ENCODE results near the gene TMEM72.

Gene TMEM72

DNA sequence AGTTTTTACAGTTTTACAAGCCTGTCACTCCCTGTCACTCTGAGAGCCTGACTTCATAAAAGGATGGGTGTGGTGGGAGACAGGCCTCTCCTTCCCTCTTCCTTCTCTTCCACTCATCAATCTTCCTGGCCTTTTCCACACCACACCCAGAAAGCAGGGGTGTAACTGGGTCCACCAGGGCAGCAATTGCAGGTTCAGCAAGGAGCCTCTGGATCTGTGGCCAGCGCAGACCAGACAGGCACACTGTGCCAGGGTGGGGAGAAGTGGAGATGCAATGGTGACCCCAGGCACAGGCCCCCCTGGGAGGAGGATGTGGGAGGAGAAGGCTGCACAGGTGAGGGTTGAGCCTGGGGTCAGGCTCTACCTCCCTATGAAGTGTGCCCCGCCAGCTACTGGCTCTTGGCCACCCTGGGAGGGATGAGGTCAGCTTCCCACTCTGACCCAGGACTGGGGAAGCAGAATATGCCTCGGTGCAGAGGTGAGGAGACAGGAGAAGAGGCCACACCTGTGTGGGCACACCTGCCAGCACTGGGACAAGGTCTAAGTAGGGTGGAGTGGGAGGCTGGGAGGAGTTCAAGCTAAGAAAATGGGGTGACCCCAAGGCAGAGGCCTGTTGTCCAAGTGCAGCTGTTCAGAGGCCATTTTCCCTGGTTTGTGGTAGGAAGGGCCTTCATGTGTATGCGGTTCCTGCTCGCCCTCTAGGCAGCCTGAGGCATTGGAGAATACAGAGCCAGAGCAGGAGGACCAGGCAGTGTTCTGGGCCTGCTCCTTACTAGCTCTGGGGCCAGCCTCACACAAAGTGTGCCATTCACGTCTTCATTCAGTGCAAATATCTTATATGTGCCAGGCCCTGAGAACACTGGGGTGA lies 20.2 kb upstream of the TMEM72 start:
- no peak for DNase-seq

DNA sequence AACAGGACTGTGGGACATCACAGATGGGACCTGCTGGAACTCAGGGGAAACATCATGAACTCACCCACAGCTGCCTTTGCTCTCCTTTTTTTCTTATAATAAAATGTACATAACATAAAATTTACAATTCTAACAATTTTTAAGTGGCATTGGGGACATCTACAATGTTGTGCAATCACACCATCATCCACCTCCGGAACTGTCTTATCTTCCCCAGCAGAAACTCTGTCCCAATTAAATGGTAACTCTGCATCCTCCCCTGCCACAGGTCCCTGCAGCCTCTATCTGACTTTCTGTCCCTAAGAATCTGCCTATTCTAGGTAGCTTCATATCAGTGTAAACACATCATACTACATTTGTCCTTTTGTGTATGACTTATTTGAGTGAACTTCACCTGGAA lies 19.4 kb upstream of the TMEM72 start:
- DNase-seq: no peak

DNA sequence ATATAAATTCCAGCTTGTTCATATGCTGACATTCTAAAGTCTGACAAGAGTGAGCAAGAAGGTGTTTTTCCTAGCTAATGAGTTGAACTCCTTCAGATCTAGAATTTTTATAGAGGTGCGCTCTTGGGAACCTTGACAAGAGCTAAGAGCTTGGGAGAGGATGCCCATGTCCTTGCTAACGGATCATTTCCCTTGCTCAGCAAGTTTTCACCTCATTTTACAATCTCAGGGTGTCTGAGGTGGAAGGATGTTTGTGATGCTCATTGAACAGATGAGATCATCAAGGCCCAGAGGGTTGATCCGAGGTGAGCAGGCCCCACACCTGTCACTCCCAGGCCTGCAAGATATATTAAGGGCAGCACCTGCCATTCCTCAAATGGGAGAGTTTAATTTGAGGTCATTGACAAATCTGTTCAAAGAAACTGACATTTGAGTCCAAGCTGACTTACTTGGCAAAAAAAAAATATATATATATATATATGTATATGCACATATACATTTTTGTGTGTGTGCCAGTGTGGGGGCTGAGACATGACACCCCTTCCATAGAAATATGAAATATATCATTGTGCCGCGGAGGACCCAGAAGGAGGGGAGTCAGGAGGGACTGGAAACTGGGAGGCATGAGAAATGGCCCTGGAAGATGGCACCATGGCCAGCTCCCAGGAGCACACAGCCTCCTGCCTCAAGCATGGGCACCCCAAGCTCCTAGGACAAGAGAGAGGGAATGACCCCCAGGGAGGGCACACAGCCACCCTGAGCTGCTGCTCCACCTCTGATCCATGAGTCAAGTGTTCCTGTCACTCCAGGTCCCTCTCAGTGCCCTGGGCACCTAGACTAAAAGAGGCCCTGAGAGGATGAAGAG lies 17.3 kb upstream of the TMEM72 start:
- DNase-seq: no peak

DNA sequence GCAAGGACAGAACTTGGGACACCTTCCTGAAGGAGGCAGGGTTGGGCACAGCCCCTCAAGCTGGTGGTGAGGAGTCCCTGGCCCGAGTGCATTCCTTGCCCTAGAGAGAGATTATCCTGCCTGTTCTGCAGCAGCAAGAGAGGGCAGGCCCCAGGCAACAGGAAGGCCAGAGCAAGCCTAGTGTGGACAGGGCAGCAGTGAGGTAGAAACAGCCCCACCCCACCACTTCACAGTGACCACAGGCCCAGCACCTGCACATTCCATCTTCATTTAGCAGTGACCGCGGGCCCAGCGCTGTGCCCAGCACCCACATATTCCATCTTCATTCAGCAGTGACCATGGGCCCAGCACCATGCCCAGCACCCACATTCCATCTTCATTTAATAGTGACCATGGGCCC lies 16.4 kb upstream of the TMEM72 start:
- no peak for DNase-seq

DNA sequence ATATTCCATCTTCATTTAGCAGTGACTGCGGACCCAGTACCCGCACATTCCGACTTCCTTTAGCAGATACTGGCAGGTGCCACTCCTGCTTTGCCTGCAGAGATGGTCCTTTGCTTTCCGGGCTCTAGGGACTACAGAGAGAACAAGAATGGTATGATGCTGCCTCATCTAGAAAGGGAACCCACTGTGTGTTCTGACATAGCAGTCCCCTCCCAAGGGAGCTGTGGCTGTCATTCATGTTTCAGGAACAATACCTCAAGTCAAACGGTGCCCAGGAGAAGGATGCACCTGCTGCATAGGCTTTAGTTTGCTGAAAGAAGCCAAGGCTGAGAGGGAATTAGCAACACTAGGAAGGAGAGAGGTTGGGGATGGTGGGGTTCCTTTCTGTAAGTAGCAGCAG lies 15.9 kb upstream of the TMEM72 start:
- DNase-seq: no peak

DNA sequence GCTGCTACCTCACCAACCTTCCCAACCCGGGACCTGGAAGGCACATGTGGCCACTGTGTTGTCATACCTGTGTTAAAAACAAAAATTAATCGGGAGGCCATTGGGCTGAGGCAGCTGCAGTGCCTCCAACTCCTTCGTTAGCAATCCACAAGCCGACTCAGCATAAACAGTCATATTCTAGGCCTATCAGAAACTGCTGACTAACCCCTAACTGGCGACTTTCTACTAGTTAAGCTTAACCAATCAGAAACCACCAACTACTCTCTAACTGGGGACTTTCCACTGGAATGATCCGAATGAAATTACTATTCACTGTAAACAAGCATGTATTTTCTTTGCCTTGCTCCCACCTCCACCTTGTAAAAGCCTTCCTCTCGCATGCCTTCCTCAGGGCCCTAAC lies 14.1 kb upstream of the TMEM72 start:
- no peak for DNase-seq

DNA sequence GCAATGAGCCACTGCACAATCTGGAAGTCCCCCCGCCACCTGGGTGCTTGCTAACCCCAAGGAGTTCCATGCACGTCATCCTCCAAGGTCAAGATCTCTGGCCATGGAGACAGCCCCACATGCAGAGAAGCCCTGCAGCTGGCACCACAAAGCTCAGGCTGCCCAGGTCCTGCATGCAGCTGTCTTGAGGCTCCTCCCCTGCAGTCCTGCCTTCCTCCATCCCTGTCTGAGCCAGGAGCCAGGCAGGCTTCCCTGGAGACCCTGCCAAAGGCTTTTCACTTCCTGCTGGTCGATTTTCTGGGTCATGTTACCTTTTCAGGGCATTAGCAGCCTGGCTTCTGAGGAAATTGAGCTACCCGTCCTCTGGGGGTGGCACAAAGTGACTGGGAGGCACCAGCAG lies 12.5 kb upstream of the TMEM72 start:
- peak; percentile 49 for DNase-seq

DNA sequence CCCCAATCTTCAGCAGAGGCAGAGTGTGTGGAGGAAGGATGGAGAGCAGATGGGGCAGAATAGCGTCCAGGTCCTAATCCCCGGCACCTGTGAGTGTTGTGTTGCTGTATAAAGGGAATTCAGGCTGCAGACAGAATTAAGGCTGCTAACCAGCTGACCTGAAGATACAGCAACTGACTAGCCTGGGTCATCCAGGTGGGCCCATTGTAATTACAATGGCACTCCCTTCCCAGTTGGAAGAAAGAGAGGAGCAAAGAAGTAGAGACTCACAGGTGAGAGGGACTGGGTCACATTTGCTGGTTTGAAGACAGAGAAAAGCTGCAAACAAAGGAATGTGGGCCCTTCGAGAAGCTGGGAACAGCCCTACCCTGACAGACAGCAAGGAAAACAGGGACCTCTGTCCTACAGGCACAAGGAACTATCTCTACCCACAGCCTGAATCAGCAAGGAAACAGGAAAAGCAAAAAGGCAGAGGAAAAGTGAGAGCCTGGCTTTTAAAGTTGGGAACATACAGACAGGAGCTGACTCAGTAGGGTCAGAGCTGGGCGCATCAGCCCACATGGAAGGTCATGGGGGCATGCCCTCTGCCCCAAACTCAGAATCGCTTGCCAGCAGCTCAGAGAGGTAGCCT lies 11.6 kb upstream of the TMEM72 start:
- no peak for DNase-seq

DNA sequence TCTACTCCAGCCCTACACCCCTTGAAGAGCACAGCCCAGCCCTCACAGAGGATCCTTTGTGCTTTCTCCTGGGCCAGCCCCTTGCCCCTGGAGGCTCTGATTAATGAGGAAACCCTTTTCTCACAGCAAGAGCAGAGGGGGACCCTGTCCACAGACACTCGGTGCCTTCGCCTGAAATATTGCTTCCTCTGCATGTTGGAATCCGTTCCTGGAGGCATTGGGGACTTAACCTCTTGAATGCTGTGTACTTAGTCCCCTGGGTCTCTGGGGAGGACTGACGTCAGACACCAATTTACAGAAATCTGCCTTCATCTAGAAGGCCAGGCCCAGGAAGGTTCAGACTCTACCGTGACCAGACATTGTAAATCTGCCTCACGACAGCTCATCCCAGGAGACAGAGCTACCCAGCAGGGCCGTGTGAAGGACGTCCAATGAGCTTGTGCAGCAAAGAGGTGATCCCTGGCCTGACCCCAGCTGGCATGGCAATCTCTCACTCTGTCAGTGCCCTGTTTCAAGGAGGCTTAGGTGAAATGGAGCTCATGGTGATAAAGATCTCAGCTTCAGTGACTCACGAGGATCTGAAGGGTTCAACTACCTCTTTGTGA lies 8.1 kb upstream of the TMEM72 start:
- DNase-seq: peak; percentile 36

DNA sequence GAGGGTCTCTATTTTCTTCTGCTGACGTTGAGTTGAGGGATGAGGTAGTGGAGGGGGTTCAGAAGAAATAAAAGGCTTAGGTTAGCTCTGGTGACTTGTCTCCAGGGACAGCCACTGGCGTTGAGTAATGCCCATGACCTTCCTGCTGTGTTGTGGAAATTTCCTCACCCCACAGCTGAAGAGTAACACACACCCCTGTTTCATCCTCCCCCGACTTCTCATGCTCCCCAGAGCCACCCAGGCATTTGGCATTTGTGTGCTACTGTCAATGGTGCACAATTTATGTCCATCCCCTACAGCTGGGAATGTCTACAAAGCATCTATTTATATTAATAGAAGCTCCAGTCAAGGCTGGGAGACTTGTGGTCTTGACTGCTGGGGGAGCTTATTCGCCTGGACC lies 4.7 kb upstream of the TMEM72 start:
- no peak for DNase-seq

DNA sequence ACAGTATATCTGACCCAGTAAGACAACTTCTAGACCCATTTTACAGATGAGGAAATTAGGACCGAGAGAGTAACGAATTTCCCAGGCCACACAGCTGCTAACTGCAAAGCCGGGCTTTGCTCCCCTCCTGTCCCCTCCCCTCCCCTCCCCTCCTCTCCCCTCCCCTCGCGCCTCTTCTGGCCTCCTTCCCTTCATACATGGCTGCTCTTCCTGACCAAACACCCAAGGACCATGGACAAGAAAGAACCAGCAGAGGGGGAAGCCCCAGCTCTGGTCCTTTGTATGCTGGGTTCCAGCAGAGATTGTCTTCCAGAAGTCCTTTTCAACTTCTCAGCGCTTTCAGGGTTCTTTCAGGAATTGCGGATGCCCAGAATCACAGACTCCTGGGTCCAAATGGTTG lies 3.6 kb upstream of the TMEM72 start:
- DNase-seq: no peak

DNA sequence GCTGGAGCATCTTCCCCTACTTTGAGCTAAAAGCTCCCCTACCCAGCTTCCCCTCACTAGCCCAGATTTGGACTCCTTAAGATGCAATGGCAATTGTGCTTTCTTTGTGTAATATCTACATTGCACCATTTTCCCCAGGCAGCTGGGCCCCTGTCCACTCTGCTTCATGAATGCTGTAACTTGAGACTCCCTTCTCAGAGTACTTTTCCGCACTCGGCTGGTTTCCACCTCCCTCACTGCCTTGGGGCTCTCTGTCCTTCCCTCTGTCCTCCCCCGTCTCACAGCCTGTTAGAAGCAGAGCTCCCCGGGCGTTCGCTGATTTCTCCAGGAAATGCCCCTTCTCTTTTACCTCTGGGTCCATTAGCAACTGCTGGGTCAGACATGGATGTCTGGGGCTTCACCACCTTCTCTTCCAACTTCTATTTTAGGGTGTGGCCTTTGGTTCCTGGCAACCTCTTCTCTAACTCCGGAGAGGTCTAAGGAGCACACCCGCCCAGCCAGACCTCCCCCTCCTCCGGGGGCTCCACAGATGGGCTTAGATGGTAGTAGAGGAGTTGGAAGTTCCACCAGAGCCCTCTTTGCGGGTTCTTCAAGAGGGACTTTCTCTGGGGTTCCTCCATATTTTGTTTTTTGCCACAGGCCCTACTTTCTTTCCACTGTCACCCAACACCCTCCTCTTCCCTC lies 2.9 kb upstream of the TMEM72 start:
- peak; percentile 70 for DNase-seq

DNA sequence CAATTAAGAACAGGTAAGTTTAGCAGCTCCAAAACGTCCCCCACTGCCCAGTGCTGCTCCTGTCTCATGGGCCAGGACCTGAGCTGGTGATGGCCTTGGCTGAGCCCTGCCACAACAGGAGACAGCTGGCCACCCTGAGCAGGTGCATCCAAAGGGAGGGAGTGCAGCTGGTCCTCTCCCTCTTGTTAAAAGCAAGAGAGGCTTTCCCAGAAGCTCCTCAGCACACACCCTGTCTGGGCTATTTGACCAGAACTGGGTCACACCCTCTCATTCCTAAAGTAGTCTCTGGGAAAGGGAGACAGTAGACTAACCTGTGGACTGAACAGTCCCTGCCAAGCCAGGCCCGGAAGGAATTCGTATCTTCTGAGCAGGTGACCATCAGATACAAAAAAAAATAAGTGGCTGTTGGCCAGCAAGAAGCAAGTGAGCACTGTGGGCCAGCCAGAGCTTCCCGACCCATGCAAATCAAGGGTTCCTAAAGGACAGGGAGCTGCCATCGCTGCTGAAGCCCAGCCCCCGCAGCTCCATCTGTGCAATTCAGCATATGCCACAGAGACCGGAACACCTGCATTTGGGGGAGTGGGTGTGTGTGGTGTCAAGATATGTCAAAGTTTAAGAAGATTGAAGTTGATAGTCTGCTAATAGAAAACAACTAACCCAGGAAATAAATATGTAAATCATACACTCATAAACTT lies 2.1 kb upstream of the TMEM72 start:
- peak; percentile 66 for DNase-seq

DNA sequence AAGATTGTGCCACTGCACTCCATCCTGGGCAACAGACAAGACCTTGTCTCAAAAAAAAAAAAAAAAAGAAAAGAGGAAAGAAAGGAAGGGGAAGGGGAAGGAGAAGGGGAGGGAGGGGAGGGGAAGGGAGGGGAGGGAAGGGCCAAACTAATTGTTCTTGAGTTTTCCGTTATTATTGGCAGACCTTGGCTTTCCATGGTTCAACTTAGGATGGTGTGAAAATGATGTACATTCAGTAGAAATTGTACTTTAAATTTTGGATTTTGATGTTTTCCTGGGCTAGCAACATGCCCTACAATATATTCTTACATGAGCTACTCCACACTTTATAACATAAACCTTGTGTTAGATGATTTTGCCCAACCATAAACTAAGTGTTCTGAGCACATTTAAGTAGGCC lies 1.2 kb upstream of the TMEM72 start:
- DNase-seq: no peak

DNA sequence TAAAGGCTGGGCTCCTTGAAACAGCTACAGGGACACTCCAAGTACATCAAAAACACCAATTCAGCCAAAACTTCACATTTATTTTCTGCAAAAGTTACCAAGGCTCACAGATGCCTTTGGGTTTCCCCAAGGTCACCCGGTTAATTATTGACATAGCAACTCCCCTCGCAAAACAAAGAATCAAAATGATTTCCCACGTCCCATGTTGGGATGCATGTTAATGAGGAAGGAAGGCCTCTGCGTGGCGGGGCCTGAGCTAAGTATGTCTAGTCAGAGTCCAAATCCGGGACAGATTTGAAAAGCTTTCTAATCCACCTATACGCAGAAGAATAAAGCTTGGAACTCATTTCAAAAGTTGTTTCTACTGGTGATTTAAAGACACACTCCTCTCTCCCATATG lies 535 bp upstream of the TMEM72 start:
- no peak for DNase-seq

DNA sequence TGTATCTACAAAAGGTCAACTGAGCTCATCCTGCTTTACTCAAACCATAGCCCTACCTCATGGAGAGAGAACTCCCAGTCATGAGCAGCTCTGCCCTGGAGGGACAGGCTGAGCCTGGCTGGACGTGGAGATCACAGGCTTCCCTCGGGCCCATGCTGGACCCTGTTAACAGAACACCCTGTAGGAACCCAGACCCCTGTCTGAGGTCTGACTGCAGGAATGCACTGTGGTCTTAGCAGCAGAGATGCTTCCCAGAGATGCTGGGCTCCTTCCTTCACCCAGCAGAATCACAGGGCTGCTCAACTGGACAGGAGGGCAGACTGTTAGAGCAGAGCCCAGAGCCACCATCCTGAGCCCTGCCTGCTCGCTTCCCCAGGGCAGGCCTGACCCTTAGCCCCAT lies 814 bp downstream of the TMEM72 start:
- no peak for DNase-seq

DNA sequence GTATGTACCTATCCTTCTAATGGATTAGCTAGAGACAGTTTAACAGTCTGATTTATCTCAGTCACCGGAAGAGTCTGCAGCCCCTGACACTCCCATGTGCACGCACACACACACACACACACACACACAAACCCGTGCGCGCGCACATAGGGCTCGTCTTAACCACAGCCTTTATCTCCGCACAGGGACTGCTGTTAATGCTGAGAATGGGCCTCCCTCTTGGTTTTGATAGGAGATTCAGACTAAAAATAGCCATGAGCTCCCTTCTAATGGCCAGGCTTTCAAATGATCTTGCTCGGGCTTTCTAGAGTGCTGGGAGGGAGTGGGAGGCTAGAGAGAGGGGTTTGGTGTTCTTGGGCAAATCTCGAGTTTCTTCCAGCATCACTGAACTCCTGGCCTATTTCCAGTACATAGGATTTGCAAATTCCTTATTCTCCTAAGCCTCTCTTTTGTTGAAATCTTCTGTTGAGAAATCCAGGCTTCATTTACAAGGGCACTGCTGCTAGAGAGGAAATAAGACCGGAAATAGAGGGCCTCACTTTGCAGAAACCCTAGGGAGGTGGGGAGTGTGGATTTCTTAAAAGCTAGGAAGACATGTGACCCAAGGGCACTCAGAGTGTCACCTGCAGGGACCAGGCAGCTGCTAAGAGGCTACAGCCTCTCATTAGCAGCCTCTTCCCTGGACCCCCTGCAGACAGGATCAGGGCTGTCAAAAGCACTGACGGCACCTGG lies 2.4 kb downstream of the TMEM72 start:
- DNase-seq: no peak

DNA sequence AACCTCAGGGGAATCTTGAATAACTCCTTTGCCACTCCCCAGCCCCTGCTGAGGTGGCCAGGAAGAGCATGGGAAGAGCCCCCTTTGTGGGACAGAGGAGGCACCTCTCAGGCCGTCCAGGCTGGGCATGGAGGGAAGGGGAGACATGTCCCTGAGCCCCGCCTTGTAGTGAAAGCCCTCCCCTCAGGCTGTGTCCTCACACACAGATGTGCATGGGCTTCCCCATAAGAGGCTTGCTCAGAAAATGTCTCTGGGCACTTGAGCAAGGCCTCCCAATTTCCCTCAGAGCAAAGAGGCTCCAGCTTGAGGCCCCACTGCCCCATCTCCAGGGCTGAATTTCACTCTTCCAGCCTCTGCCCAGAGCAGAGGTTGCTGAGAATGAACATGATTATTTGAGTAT lies 3.8 kb downstream of the TMEM72 start:
- DNase-seq: no peak

DNA sequence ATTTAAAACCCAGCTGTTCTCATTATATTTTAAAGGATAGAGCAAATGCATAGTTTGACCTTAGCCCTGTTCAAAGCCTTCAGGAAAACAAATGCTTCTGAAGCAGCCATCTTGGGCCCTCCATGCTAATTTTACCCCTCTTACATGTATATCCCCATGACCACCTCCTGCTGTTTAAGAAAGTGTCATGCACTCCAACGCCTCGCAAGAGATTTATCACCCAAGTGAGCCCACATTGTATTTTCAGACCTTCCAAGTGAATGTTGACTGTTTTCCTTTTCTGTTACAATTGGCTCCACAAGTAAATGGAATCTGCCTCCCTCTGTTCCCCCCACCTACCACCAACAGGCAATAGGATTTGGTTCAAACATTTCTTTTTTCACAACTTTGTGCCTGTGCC lies 5.3 kb downstream of the TMEM72 start:
- no peak for DNase-seq

DNA sequence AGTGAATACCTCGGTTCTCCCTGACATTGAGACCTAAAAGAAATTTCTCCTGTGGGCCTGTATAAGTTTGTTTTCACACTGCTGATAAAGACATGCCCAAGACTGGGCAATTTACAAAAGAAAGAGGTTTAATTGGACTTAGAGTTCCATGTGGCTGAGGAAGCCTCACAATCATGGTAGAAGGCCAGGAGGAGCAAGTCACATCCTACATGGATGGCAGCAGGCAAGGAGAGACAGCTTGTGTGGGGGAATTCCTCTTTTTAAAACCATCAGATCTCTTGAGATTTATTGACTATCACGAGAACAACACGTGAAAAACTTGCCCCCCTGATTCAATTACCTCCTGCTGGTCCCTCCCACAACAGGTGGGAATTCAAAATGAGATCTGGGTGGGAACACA lies 6.7 kb downstream of the TMEM72 start:
- DNase-seq: no peak

DNA sequence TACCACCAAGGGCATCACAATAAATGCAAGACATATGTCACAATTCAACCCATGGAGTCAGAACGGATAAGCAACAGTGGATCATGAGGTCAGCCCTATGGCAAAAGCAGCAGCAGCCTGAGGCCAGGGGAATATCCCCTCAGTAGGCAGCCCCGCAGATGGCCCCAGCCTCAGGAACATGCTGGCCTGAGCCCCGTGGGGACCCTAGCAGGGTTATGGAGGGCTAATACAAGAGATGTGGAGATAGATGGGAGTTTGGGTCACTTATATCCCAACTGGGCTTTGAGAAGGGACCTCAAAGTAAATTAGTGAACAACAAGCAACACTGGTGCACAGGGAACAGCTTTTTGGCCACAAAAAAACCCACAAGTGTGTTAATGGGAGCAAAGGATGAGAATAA lies 9.1 kb downstream of the TMEM72 start:
- no peak for DNase-seq

All from right hindlimb (tissue), 1 donor.